Measurements from ENCODE around the gene ZNRF2.

ZNRF2 gene

GRCh38 chr7:30330134-30331111, 46.0 kb downstream of the ZNRF2 start:
- CTCF ChIA-PET = interaction anchor here (0.8 to 1.9 kb wide), 2 partner anchors 8 to 18 kb away, joined by 3 to 10 read pairs; no protein-coding TSS in a partner anchor
- peaks cover 4% of the 10 kb centered on the region for H3K9me3 Mint-ChIP-seq
- peak overlapping the region; percentile 33 for H3K4me3 Mint-ChIP-seq
- peaks cover 39% of the 10 kb centered on the region for H3K4me1 Mint-ChIP-seq
- peaks cover 4% of the 10 kb centered on the region for H3K27me3 Mint-ChIP-seq
- DNase-seq = peak; percentile 41
- peaks cover 28% of the 10 kb centered on the region for H3K36me3 Mint-ChIP-seq
- peak overlapping the region; percentile 70 for H3K27ac Mint-ChIP-seq

- Mint-ChIP-seq H3K4me3 (no peak overlapping the region), H3K36me3 (peaks cover 23% of the 10 kb centered on the region), H3K4me1 (peaks cover 37% of the 10 kb centered on the region), H3K27me3 (peaks cover 4% of the 10 kb centered on the region), H3K27ac (no peak overlapping the region), H3K9me3 (peaks cover 2% of the 10 kb centered on the region)
- DNase-seq = no peak
- CTCF ChIA-PET = interaction anchor here (0.8 to 1.9 kb wide), 2 partner anchors 9 to 17 kb away, joined by 3 to 10 read pairs; no protein-coding TSS in a partner anchor
Observed at GRCh38 chr7:30331338-30331737, 46.9 kb downstream of the ZNRF2 start.

DNA sequence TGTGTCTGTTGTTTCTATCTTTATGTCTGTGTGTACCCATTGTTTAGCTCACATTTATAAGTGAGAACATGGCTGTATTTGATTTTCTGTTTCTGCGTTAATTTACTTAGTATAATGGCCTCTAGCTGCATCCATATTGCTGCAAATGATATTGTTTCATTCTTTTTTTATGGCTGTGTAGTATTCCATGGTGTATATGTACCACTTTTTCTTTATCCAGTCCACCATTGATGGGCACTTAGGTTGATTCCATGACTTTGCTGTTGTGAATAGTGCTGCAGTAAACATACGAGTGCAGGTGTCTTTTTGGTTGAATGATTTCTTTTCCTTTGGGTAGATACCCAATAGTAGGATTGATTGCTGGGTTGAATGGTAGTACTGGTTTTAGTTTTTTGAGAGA, 48.2 kb downstream of the ZNRF2 start:
- H3K4me1 Mint-ChIP-seq = peaks cover 34% of the 10 kb centered on the region
- no peak overlapping the region for H3K4me3 Mint-ChIP-seq
- peaks cover 14% of the 10 kb centered on the region for H3K36me3 Mint-ChIP-seq
- no peak overlapping the region for H3K27ac Mint-ChIP-seq
- peaks cover 2% of the 10 kb centered on the region for H3K9me3 Mint-ChIP-seq
- DNase-seq = no peak
- peaks cover 4% of the 10 kb centered on the region for H3K27me3 Mint-ChIP-seq
- CTCF ChIA-PET = no interaction called here

GRCh38 chr7:30335763-30336487, 51.5 kb downstream of the ZNRF2 start:
- DNase-seq = no peak
- Mint-ChIP-seq H3K27me3 (no peaks in the 10 kb centered on the region), H3K4me1 (peaks cover 14% of the 10 kb centered on the region), H3K36me3 (peaks cover 17% of the 10 kb centered on the region), H3K27ac (no peak overlapping the region), H3K4me3 (no peak overlapping the region), H3K9me3 (peaks cover 7% of the 10 kb centered on the region)
- CTCF ChIA-PET = interaction anchor here (0.9 kb wide), 1 partner anchor 8 kb away, joined by 3 read pairs; no protein-coding TSS in a partner anchor

DNA sequence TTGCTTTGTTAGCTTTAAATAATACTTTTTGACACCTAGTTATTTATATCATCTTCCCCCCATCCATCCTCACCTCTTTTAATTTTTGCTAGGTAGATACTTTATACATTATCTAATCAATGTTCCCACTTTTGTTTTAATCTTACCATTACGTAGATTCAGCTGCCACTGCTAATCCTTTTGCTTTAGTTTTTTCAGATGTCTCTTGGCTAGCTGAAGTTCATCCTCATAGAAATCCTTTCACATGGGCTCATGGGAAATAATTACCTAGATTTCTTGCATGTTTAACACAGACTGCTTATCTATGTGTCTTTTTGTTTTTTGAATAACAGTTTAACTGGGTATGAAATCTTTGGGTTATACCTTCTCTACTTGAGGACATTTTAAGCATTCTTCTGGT, 60.1 kb downstream of the ZNRF2 start:
- H3K27me3 Mint-ChIP-seq = no peaks in the 10 kb centered on the region
- H3K27ac Mint-ChIP-seq = no peak overlapping the region
- H3K9me3 Mint-ChIP-seq = peaks cover 11% of the 10 kb centered on the region
- H3K4me3 Mint-ChIP-seq = no peak overlapping the region
- peaks cover 45% of the 10 kb centered on the region for H3K4me1 Mint-ChIP-seq
- no peak for DNase-seq
- CTCF ChIA-PET = interaction anchor here (0.8 to 1.7 kb wide), 2 partner anchors 9 to 19 kb away, joined by 3 to 4 read pairs; no protein-coding TSS in a partner anchor
- peaks cover 17% of the 10 kb centered on the region for H3K36me3 Mint-ChIP-seq

GRCh38 chr7:30347226-30348082, 63.1 kb downstream of the ZNRF2 start:
- Mint-ChIP-seq H3K36me3 (no peaks in the 10 kb centered on the region), H3K27me3 (no peaks in the 10 kb centered on the region), H3K4me3 (no peak overlapping the region), H3K9me3 (no peaks in the 10 kb centered on the region), H3K4me1 (peaks cover 52% of the 10 kb centered on the region), H3K27ac (peak overlapping the region; percentile 94)
- DNase-seq = no peak
- CTCF ChIA-PET = interaction anchor here (0.9 to 7.2 kb wide), 5 partner anchors 16 to 217 kb away, joined by 3 to 71 read pairs (median 4); partner anchors contain the start of gene NOD1

DNA sequence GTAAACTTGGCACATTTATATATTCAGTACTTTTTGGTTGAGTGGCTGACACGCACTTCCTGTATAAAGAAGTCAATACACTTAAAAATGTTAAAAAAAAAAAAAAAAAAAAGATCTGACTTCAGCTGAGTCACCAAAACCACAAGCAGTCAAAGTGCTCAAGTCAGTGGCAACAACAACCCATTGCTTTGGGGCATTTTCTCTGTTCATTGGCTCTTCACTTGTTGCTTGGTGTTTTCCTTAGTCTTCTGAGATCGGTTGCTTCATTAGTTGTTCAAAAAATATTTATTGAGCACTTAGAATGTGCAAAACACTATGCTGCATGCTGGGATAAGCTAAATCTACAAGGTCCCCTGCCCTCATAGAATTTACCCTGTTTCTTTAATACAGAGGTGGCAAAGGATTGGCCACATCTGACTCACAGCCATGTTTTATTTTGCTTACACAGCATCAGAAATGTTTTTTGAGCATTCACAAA, 63.7 kb downstream of the ZNRF2 start:
- Mint-ChIP-seq H3K9me3 (no peaks in the 10 kb centered on the region), H3K36me3 (no peaks in the 10 kb centered on the region), H3K4me1 (peaks cover 55% of the 10 kb centered on the region), H3K27me3 (no peaks in the 10 kb centered on the region), H3K27ac (peak overlapping the region; percentile 94), H3K4me3 (peak overlapping the region; percentile 10)
- CTCF ChIA-PET = interaction anchor here (0.7 to 7.2 kb wide), 7 partner anchors 17 to 285 kb away, joined by 3 to 71 read pairs (median 4); partner anchors contain the start of gene NOD1
- DNase-seq = peak; percentile 58

DNA sequence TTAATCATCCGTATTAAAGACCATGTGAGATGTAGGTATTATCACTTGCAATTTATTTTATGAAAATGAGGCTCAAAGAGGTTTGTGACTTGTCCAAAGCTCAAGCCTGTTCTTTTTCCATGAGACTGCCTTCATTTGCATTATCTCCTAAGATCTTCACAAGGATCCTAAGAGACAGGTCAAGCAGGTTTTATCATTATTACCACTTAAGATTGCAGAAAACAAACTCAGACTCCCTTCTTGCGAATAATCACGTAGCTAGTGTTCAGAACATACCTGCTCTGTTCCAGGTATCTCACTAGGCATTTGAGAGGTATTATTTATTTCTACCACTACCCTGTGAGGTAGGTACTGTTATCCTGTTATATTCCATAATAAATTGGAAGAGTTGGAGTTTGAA, 64.8 kb downstream of the ZNRF2 start:
- Mint-ChIP-seq H3K9me3 (no peaks in the 10 kb centered on the region), H3K36me3 (no peaks in the 10 kb centered on the region), H3K27ac (no peak overlapping the region), H3K27me3 (no peaks in the 10 kb centered on the region), H3K4me3 (no peak overlapping the region), H3K4me1 (peaks cover 55% of the 10 kb centered on the region)
- CTCF ChIA-PET = interaction anchor here (1.1 to 7.2 kb wide), 6 partner anchors 21 to 187 kb away, joined by 3 to 71 read pairs (median 4); partner anchors contain the start of genes NOD1 and ZNRF2
- no peak for DNase-seq

DNA sequence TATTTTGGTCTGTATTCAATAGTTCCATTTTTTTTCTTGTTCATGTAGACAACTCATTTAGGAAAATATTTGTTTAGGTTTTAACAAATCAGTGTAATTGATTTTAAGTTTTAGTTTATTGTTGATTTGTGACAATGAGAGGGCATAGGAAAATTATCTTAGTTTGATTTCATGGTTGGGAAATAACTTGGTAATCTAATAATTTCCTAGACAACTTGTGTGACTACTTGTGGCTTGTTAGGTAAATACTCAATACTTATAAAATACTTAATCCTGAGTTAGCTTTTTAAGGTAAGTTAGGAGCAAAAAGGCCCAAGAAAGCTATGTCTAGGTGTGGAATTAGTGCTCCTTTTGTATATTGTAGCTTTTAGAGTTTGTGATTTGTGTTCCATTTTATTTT, 65.4 kb downstream of the ZNRF2 start:
- CTCF ChIA-PET = interaction anchor here (1.5 to 7.2 kb wide), 4 partner anchors 27 to 128 kb away, joined by 4 to 71 read pairs (median 8); partner anchors contain the start of genes NOD1 and ZNRF2
- H3K4me3 Mint-ChIP-seq = no peak overlapping the region
- H3K36me3 Mint-ChIP-seq = no peaks in the 10 kb centered on the region
- H3K4me1 Mint-ChIP-seq = peaks cover 49% of the 10 kb centered on the region
- no peaks in the 10 kb centered on the region for H3K27me3 Mint-ChIP-seq
- DNase-seq = no peak
- H3K9me3 Mint-ChIP-seq = no peaks in the 10 kb centered on the region
- no peak overlapping the region for H3K27ac Mint-ChIP-seq

DNA sequence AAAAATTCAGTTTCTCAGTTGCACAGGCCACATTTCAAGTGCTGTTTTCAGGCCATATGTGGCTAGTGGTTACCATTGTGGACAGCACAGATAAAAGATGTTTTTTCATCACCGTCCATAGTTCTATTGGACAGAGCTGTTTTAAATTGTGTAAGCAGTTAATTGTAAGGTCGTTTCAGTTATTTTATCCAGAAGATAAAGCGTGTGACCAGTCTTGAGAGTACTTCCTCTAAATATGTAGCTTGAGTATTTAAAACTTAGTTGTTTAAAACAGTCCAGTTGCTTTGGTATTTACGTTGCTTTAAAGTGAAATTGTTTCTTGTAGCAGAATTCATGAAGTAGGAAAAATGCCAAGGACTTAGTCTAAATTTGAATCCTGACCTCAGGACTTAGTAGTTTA, 66.9 kb downstream of the ZNRF2 start:
- H3K36me3 Mint-ChIP-seq = peaks cover 2% of the 10 kb centered on the region
- no peak for DNase-seq
- no peaks in the 10 kb centered on the region for H3K27me3 Mint-ChIP-seq
- no peak overlapping the region for H3K27ac Mint-ChIP-seq
- CTCF ChIA-PET = interaction anchor here (2.2 to 7.2 kb wide), 3 partner anchors 29 to 74 kb away, joined by 6 to 71 read pairs (median 10); no protein-coding TSS in a partner anchor
- peaks cover 39% of the 10 kb centered on the region for H3K4me1 Mint-ChIP-seq
- H3K9me3 Mint-ChIP-seq = no peaks in the 10 kb centered on the region
- no peak overlapping the region for H3K4me3 Mint-ChIP-seq

- no peak for DNase-seq
- Mint-ChIP-seq H3K4me1 (peaks cover 36% of the 10 kb centered on the region), H3K27ac (no peak overlapping the region), H3K4me3 (no peak overlapping the region), H3K27me3 (no peaks in the 10 kb centered on the region), H3K36me3 (peaks cover 2% of the 10 kb centered on the region), H3K9me3 (no peaks in the 10 kb centered on the region)
- CTCF ChIA-PET = interaction anchor here (1.2 to 7.2 kb wide), 4 partner anchors 29 to 74 kb away, joined by 3 to 71 read pairs (median 8); no protein-coding TSS in a partner anchor
Observed at GRCh38 chr7:30351724-30352123, 67.3 kb downstream of the ZNRF2 start.

DNA sequence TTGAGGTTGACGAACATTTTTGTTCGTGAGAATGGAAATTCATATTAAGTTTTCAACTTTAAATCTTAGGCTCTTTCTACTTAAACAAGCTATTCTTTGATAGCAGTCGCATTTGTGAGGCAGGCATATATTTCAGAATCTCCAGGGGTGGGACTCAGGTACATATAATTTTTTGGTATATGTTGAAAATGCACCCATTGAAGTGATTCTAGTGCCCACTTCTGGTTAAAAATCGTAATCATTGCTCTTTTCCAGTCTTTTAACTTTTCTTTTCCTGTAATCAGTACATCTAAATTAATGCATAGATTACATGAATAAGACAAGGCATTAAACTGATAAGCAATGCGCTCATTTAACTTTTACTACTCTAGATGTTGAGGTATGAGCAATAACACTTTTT, 67.8 kb downstream of the ZNRF2 start:
- Mint-ChIP-seq H3K9me3 (no peaks in the 10 kb centered on the region), H3K4me3 (no peak overlapping the region), H3K36me3 (peaks cover 6% of the 10 kb centered on the region), H3K27me3 (no peaks in the 10 kb centered on the region), H3K27ac (no peak overlapping the region), H3K4me1 (peaks cover 31% of the 10 kb centered on the region)
- no peak for DNase-seq
- CTCF ChIA-PET = interaction anchor here (1.2 to 7.2 kb wide), 7 partner anchors 29 to 212 kb away, joined by 3 to 71 read pairs (median 7); partner anchors contain the start of gene ZNRF2

GRCh38 chr7:30353532-30353931, 69.1 kb downstream of the ZNRF2 start:
- CTCF ChIA-PET = interaction anchor here (0.6 to 7.2 kb wide), 8 partner anchors 31 to 211 kb away, joined by 3 to 71 read pairs (median 6); no protein-coding TSS in a partner anchor

More at GRCh38 chr7:30353532-30353931, 69.1 kb downstream of the ZNRF2 start:
- no peaks in the 10 kb centered on the region for H3K27me3 Mint-ChIP-seq
- no peak overlapping the region for H3K4me3 Mint-ChIP-seq
- H3K27ac Mint-ChIP-seq = no peak overlapping the region
- peaks cover 11% of the 10 kb centered on the region for H3K36me3 Mint-ChIP-seq
- no peak for DNase-seq
- H3K4me1 Mint-ChIP-seq = peaks cover 18% of the 10 kb centered on the region
- no peaks in the 10 kb centered on the region for H3K9me3 Mint-ChIP-seq
